Airway epithelial cell (primary cell): ENCODE results near the gene ARMH2. TPM values are rescaled to one million over a fixed set of nuclear protein-coding genes. Genes with fewer than 3 reads are reported as not detected.

Experiments used
- total RNA-seq: library from RNA; depleted of rRNA; stranded (reverse); fragments of >200 nt; gene quantifications from 2 replicates; pipeline ENCODE4 v1.2.3, GENCODE V29; 2015

The ARMH2 gene
- total RNA-seq = not detected in 2 replicates

DNA sequence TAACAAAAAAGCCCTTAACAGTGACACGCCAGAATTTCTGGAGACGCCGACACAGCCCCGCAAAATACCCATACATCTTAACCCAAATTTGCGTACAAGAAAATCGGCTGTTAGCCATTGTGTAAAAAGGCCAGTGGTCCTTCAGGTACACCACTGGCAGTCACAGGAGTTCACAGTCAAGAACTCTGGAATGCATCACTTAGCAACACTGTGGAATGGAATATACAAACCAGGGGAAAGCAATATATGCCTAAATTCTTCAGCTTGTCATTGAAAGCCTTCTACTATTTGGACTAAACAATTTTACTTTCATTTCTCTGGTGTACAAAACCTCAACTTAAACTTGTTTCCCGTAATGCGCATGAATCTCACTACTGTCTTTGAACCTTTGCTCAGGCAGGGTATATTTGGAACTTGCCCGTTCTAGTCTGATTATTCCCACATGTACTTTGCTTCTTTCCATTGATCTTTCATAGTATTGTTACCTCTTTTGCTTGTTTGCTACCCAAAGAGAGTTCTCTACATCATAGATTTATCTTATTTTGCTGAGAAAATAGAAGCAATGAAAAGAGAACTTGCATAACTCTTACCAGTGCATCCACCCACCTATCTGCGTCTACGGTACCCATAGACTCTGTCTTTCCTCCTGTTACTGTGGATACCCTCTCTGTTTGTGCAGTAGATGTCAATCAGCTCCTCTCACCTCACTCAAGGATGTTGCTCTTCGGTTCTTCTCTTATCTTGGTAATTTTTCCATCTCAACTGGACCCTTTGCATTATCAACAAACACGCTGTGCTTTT is at the start of gene ARMH2:
Gene ARMH2 (minus strand): TSS at position 178 of the 801 bp plus-strand sequence. CDS start 60 bp downstream, at position 118.

DNA sequence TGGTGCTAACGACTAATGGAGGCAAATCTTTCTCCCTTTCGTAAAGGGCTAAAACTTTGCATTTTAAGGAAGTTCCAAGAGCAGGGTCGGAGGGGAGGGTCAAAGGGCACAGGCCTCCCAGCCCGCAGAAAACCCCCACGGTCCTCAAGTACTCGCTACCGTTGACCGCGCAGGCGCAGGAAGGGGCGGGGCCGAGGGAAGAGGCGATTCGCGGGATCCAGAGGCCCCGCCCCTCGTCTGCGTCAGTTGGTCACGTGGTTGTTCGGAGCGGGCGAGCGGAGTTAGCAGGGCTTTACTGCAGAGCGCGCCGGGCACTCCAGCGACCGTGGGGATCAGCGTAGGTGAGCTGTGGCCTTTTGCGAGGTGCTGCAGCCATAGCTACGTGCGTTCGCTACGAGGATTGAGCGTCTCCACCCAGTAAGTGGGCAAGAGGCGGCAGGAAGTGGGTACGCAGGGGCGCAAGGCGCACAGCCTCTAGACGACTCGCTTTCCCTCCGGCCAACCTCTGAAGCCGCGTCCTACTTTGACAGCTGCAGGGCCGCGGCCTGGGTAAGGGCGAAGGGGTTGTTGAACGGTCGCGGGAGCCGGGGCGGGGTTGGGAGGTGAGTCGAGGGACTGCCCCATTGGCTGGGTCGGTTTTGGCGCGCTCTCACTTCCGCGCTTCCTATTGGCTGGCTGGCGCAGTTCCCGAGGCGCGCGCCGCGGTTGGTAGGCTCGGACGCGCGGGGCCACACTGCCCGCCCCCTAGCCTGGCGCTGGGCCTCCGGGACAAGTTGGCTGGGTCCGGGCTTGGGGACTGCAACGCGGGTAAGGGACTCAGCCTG is 23.8 kb downstream of the ARMH2 start, which contains the start of gene GMNN:
Gene GMNN (plus strand): TSS at position 242 of the 824 bp plus-strand sequence. CDS start 2,310 bp downstream, outside the sequence.

Other genes starting within 250 kb of the ARMH2 start
- 0.19 TPM in 1 of 2 replicates, not detected in the other for gene KIAA0319, start 152.7 kb downstream of the ARMH2 start, total RNA-seq
- 20.0 and 20.6 TPM in 2 replicates for gene TDP2, start 132.0 kb downstream of the ARMH2 start, total RNA-seq
- gene ACOT13, start 131.8 kb downstream of the ARMH2 start, total RNA-seq = 17.1 and 28.6 TPM in 2 replicates
- gene C6orf62, start 79.8 kb downstream of the ARMH2 start, total RNA-seq = 48.0 and 48.7 TPM in 2 replicates
- gene GMNN, start 24.0 kb downstream of the ARMH2 start, total RNA-seq = 44.0 and 48.1 TPM in 2 replicates
- 0.21 TPM in 1 of 2 replicates, not detected in the other for gene RIPOR2, start 137.0 kb upstream of the ARMH2 start, total RNA-seq